SKM-1 (cell line): ENCODE data around the gene KNDC1.

ENCODE experiments used
- DNase-seq: peaks from one replicate; lab custom pipeline; 2025; ENCODE audit not compliant: unreplicated experiment; lab: John Stamatoyannopoulos, UW

Gene KNDC1

DNA sequence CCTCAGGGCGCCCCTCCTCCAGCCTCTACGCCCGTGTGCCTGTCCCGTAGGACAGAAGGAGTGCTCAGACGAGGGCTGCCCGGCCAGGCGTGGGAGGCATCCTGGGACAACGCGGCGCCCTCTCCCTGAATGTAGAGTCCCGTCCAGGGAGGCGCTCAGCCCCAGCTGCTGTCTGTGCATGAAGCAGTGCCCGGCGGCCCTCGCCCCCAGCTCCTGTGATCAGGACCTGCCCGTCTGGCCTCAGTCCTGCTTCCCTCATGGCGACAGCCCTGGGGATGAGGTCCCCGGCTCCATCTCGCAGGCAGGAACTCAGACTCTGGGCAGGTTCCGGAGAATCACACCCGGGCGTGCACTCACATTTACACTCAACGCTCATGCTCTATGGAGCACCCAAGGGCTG, 45.1 kb downstream of the KNDC1 start:
- DNase-seq, result no peak

- DNase-seq, result no peak
Observed at GRCh38 chr10:133206356-133207040, 46.5 kb downstream of the KNDC1 start.

GRCh38 chr10:133207041-133207600, 47.1 kb downstream of the KNDC1 start:
- DNase-seq, result no peak

GRCh38 chr10:133207627-133208026, 47.6 kb downstream of the KNDC1 start:
- no peak for DNase-seq

GRCh38 chr10:133208466-133208865, 48.4 kb downstream of the KNDC1 start:
- no peak for DNase-seq

- no peak for DNase-seq
Observed at GRCh38 chr10:133209117-133209516, 49.1 kb downstream of the KNDC1 start.

DNA sequence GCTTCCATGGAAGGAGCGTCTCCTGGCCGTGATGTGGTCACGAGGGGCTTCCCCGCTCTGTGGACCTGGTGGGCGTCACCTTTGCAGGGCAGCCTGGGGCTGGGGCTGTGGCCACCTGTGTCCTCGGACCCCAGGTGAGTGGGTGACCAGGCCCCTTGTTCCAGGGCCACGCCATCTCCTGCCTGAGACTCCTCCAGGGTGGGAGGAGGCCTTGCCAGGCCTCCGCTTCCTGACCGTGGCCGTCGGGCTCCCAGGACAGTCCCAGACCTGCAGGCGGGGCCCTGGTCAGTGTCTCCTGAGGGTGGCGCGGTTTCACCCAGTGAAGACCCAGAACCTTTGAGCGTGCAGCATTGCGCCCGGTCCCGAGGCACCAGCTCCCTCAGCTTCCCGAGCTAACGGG, 49.6 kb downstream of the KNDC1 start:
- no peak for DNase-seq

DNA sequence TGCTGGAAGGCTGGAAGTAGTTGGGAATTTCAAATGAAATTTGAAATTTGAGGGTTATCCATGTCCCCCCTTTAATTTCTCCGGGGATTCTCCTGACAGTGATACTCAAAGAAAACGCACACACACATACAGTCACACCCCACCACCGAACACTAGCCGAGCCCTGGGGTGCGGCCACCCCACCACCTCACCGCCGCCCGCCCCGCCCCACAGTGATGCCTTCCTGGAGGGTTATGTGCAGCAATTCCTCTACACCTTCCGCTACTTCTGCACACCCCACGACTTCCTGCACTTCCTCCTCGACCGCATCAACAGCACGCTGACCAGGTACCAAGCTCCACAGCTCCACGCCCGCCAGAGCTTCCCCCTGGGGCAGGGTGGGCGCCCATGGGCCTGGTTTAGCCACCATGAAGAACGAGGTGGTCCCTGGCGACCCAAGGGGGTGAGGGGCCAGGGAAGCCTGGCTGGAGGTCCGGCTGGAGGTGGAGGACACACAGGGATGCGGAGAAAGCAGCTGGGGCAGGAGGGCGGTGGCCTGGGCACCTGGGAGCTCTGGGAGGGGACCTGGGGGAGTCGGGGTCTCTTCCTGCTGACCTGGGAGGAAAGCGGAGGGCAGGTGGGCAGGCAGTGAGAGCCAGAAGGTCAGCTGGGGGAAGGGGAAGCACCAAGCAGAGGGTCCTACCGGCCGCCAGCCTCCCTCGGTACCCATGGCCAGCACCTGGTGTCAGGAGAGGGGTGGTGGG, 50.5 kb downstream of the KNDC1 start:
- no peak for DNase-seq

DNA sequence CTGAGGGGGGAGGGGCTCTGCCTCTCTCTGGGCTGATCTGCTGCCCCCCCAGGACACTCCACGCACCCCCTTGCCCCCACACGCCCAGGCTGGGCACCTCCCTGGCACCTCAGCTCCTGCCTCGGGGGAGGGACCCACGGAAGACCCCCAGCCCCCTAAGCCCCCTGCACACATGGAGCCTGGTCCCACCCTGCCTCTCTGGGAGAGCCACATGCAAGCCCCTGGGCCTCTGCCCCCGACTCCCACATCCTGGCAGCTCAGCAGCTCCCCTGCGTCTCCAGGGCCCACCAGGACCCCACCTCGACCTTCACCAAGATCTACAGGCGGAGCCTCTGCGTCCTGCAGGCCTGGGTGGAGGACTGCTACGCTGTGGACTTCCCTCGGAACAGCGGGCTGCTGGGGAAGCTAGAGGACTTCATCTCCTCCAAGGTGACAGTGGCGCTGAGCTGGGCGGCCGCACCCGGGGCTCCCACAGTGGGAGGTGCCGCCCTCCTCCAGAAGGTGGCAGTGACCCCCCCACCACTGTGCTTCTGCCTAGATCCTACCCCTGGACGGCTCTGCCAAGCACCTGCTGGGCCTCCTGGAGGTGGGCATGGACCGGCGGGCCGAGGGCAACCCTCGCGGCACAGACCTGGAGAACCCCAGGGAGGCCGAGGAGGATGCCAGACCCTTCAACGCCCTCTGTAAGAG, 51.3 kb downstream of the KNDC1 start:
- DNase-seq, result no peak

GRCh38 chr10:133211959-133212852, 52.2 kb downstream of the KNDC1 start:
- DNase-seq, result no peak

- DNase-seq, result no peak
Observed at GRCh38 chr10:133212853-133213494, 53.0 kb downstream of the KNDC1 start.

GRCh38 chr10:133213641-133214467, 53.8 kb downstream of the KNDC1 start:
- no peak for DNase-seq

DNA sequence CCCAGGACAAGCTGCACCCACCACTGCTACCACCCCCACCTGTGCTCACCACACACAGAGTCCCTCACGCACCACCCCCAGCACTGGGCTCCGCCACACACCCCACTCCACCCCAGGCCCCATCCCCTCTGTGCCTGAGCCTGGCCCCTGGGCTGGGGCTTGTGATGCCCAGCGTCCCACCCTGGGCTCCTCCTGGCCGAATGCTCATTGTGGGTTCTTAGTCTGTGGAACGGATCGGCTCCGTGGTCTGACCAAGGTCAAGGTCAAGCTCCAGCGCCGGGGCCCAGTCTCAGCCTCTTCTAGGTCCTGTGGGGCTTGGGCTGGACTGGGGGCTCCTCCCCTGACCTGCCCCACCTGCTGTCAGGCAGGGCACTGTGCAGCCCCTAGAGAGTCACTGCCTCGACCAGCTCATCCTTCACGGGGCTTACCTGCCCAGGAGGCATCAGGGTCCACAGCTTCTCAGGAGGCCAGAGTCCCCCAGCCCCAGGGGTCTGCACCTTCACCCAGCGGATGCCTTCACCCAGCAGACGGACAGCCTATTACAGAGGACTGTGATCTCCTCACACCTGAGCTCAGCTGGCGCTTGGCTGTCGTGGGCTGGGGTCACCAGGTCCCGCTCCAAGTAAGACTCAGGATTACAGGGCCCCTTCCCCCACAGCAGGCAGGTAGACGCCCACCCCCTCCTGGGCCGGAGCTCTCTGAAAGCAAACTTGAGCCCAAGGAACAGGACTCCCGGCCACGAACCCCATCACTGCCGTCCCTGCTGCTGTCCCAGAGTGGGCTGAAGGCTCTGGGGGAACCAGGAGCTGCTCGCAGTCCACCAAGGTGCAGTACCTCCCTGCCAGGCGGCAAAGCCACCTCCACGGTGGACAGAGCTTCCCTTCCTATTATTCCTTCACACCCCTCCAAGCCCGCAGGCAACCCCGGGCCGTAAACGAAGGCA, 54.7 kb downstream of the KNDC1 start:
- no peak for DNase-seq

GRCh38 chr10:133215586-133215985, 55.6 kb downstream of the KNDC1 start:
- no peak for DNase-seq

DNA sequence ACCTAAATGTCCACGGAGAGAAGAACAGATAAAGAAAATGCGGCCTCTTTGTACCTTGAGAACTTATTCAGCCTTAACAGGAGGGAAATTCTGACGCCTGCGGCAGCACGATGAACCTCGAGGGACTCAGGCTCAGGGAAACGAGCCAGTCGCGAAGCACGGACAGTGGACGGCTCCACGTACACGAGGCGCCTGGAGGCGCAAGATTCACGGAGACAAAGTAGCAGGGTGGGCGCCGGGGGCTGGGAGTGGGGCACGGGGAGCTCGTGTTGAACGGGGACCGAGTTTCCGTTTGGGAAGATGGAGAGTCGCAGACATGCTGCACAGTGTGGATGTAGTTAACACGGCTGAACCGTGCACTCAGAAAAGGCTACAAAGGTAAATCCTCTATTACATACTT, 56.8 kb downstream of the KNDC1 start:
- DNase-seq, result no peak

DNA sequence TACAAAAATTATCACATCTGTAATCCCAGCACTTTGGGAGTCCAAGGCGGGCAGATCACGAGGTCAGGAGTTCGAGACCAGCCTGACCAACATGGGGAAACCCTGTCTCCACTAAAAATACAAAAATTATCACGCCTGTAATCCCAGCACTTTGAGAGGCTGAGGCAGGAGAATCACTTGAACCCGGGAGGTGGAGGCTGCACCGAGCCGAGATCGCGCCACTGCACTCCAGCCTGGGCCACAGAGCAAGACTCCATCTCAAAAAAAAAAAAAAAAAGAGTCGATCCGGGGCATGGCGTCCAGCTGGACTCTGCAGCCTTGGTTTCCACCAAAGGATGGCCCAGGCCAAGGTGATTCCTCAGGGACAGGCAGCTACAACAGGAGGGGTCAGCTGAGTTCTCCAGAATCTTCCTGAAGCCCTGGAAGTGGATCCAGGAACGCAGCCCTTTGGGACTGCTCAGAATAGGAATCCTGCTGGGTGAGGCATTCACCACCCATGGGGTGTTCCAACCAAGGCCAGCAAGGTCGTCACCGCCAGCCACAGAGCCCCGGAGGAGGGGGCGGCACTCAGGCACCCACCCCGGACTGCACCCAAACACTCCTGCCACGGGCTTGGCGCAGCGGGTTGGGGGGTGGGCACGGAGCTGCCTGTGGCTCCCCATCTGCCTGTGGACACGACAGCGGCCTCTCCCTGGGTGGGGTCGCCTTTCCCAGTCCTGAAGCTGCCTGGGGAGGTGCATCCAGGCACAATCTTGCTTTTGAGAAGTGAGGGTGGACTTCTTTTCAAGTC, 58.0 kb downstream of the KNDC1 start:
- no peak for DNase-seq

- no peak for DNase-seq
Observed at GRCh38 chr10:133218891-133219290, 58.9 kb downstream of the KNDC1 start.

- no peak for DNase-seq
Observed at GRCh38 chr10:133219782-133220181, 59.8 kb downstream of the KNDC1 start.
